CD14-positive monocyte (primary cell): ENCODE results near the gene AK9. TPM values are rescaled to one million over a fixed set of nuclear protein-coding genes. Genes with fewer than 3 reads are reported as not detected.

ENCODE experiments used
- DNase-seq, 3 donors: peaks; one replicate each; pipeline ENCODE4 v3.0.0-alpha.2; 2011 to 2022
- H2AFZ ChIP-seq: 2 replicates; pipeline ENCODE4 v1.6.0; 2012; ENCODE audit warnings: mild to moderate bottlenecking, low read depth, low read length, inconsistent platforms; ENCODE audit not compliant: insufficient read depth, poor library complexity, severe bottlenecking
- H3K27ac ChIP-seq, 2 donors: 1 replicate in 1 of 2; 2 replicates in 1 of 2; pipeline ENCODE4 v1.5.1; 2012 to 2013; ENCODE audit warnings: low read length in 2 of 2, control low read depth in 1 of 2, inconsistent platforms in 1 of 2, low read depth in 1 of 2, mild to moderate bottlenecking in 1 of 2
- H3K27me3 ChIP-seq, 2 donors: one replicate each; pipeline versions ENCODE4 v1.6.0 to v1.6.1; 2011 to 2013; ENCODE audit warnings: low read length in 2 of 2; ENCODE audit not compliant: control insufficient read depth in 2 of 2, insufficient read depth in 2 of 2
- H3K36me3 ChIP-seq, 2 donors: replicated peaks in 1 of 2; 1 replicate in 1 of 2; 2 replicates in 1 of 2; pipeline versions ENCODE4 v1.5.1 to v1.6.1; 2012 to 2013; ENCODE audit warnings: low read length in 2 of 2, control low read depth in 1 of 2, inconsistent platforms in 1 of 2, mild to moderate bottlenecking in 1 of 2; ENCODE audit not compliant: insufficient read depth in 2 of 2, control insufficient read depth in 1 of 2
- H3K4me1 ChIP-seq, 2 donors: 1 replicate in 1 of 2; 2 replicates in 1 of 2; pipeline versions ENCODE4 v1.5.1 to v1.6.1; 2012 to 2013; ENCODE audit warnings: low read length in 2 of 2, control low read depth in 1 of 2, inconsistent platforms in 1 of 2, mild to moderate bottlenecking in 1 of 2, moderate library complexity in 1 of 2; ENCODE audit not compliant: insufficient read depth in 2 of 2, control insufficient read depth in 1 of 2
- H3K4me2 ChIP-seq: replicated peaks from 2 replicates; pipeline ENCODE3; 2012; ENCODE audit warnings: low read length, moderate library complexity, mild to moderate bottlenecking; ENCODE audit not compliant: poor library complexity, severe bottlenecking; ENCODE audit errors: extremely low read depth
- H3K4me3 ChIP-seq, 3 experiments: fragments of 200-600 bp in 1 of 3; sonication (generic) in 1 of 3; replicated peaks in 1 of 3; 1 replicate in 2 of 3; 2 replicates in 1 of 3; pipeline ENCODE4 v1.5.1; 2011 to 2013; ENCODE audit warnings: low read length in 3 of 3, mild to moderate bottlenecking in 3 of 3, control low read depth in 2 of 3, low read depth in 2 of 3, inconsistent platforms in 1 of 3, moderate library complexity in 1 of 3
- H3K79me2 ChIP-seq: 2 replicates; pipeline ENCODE4 v1.6.0; 2012; ENCODE audit warnings: mild to moderate bottlenecking, control low read depth, inconsistent platforms, low read length, moderate library complexity; ENCODE audit not compliant: insufficient read depth
- H3K9ac ChIP-seq: 2 replicates; pipeline ENCODE4 v1.6.0; 2017; ENCODE audit warnings: low read length, mild to moderate bottlenecking; ENCODE audit not compliant: insufficient read depth, poor library complexity, severe bottlenecking
- H3K9me3 ChIP-seq, 2 donors: replicated peaks in 1 of 2; 1 replicate in 1 of 2; 2 replicates in 1 of 2; pipeline versions ENCODE4 v1.5.1 to v1.6.1; 2012 to 2013; ENCODE audit warnings: low read length in 2 of 2, control low read depth in 1 of 2; ENCODE audit not compliant: control insufficient read depth in 1 of 2, insufficient read depth in 1 of 2
- H4K20me1 ChIP-seq: 2 replicates; pipeline ENCODE4 v1.6.0; 2012; ENCODE audit warnings: mild to moderate bottlenecking, low read length, control low read depth, moderate library complexity; ENCODE audit not compliant: insufficient read depth
- H3K27ac Mint-ChIP-seq, 7 donors: one replicate each; pipeline ENCODE4 v1.8.0; 2020; ENCODE audit warnings: mild to moderate bottlenecking in 7 of 7, mixed read lengths in 7 of 7, moderate library complexity in 6 of 7, inconsistent platforms in 2 of 7
- H3K27me3 Mint-ChIP-seq, 3 donors: one replicate each; pipeline ENCODE4 v1.8.0; 2021 to 2022; ENCODE audit warnings: low read depth in 3 of 3, mild to moderate bottlenecking in 3 of 3, mixed read lengths in 3 of 3, moderate library complexity in 3 of 3, inconsistent platforms in 1 of 3
- H3K36me3 Mint-ChIP-seq, 2 donors: one replicate each; pipeline ENCODE4 v1.8.0; 2020; ENCODE audit warnings: mixed read lengths in 2 of 2, inconsistent platforms in 1 of 2, mild to moderate bottlenecking in 1 of 2
- H3K4me1 Mint-ChIP-seq: one replicate; pipeline ENCODE4 v1.8.0; 2020; ENCODE audit warnings: mild to moderate bottlenecking, mixed read lengths
- H3K4me3 Mint-ChIP-seq, 2 donors: one replicate each; pipeline ENCODE4 v1.8.0; 2020; ENCODE audit warnings: mild to moderate bottlenecking in 2 of 2, mixed read lengths in 2 of 2, moderate library complexity in 1 of 2
- H3K9me3 Mint-ChIP-seq, 7 donors: one replicate each; pipeline ENCODE4 v1.8.0; 2020 to 2022; ENCODE audit warnings: mixed read lengths in 7 of 7, mild to moderate bottlenecking in 6 of 7, moderate library complexity in 6 of 7, inconsistent platforms in 2 of 7
- CTCF ChIP-seq: fragments of 200-600 bp; IDR thresholded peaks from one replicate; pipeline ENCODE4 v1.8.0; 2022; ENCODE audit warnings: antibody characterized with exemption, mild to moderate bottlenecking
- WGBS: methylation state at CpG from one replicate; pipeline ENCODE4 v1.1.5; 2013; ENCODE audit warnings: missing lambda C conversion rate; ENCODE audit not compliant: insufficient coverage; 5-methylcytosine and 5-hydroxymethylcytosine counted together
- intact Hi-C, 2 donors: fragments of 100-400 bp; cut with micrococcal nuclease; formaldehyde crosslinking; loops; one replicate each; pipeline versions ENCODE4 v1.15.0 to v1.15.1; 2023
- polyA plus RNA-seq, 3 donors: library from polyadenylated mRNA; depleted of rRNA in 1 of 3; unstranded in 2 of 3; stranded (reverse) in 1 of 3; fragments of 300-500 nt in 2 of 3; fragments of >200 nt in 1 of 3; fragmentation: Illumina TruSeq in 2 of 3; gene quantifications; 1 replicate in 2 of 3; 2 replicates in 1 of 3; pipeline ENCODE4 v1.2.3, GENCODE V29; 2012 to 2021

AK9 gene
- polyA plus RNA-seq, 3 donors, result 2.6 to 3.1 (median 2.8) TPM

- Histone ChIP-seq H3K4me3 (no peak overlapping the region), H3K9ac (no peak overlapping the region), H3K36me3 (peaks cover 9 to 20% of the 10 kb centered on the region in 2 donors), H2AFZ (no peak overlapping the region), H4K20me1 (peaks cover 25% of the 10 kb centered on the region), H3K27me3 (no peaks in the 10 kb centered on the region), H3K4me2 (no peak overlapping the region), H3K27ac (no peak overlapping the region), H3K79me2 (peaks cover 90% of the 10 kb centered on the region), H3K4me1 (peaks cover 41 to 57% of the 10 kb centered on the region in 2 donors), H3K9me3 (no peaks in the 10 kb centered on the region)
- Mint-ChIP-seq H3K4me3 (no peak overlapping the region), H3K27me3 (no peaks in the 10 kb centered on the region), H3K4me1 (peaks cover 48% of the 10 kb centered on the region), H3K9me3 (peaks cover 0 to 2% (median 0%) of the 10 kb centered on the region in 7 donors), H3K27ac (no peak overlapping the region), H3K36me3 (peaks cover 11 to 35% of the 10 kb centered on the region in 2 donors)
- WGBS, result 60% methylated on average over 3 of the region's 4 CpGs
- TF ChIP-seq CTCF, result no peak
- DNase-seq, result no peak
- intact Hi-C loops, result loop anchor here in 1 of 2 donors (10.0 kb wide), 2 partner anchors 489 to 601 kb away; partner anchors contain the start of genes CDC40, CEP57L1 and SESN1
These were observed 4.5 kb upstream of the AK9 start for GRCh38 chr6:109695468-109695867.

- peaks cover 0 to 2% (median 0%) of the 10 kb centered on the region in 7 donors for H3K9me3 Mint-ChIP-seq
- peaks cover 12% of the 10 kb centered on the region for H4K20me1 ChIP-seq
- no peak overlapping the region for H2AFZ ChIP-seq
- peaks cover 66% of the 10 kb centered on the region for H3K79me2 ChIP-seq
- peaks cover 42 to 56% of the 10 kb centered on the region in 2 donors for H3K4me1 ChIP-seq
- H3K9ac ChIP-seq, result peak overlapping the region; percentile 6
- H3K4me3 ChIP-seq, result peak overlapping the region in 1 of 3 experiments; percentile 96
- H3K27me3 Mint-ChIP-seq, result peaks cover 0 to 4% (median 0%) of the 10 kb centered on the region in 3 donors
- peak overlapping the region; percentile 96 for H3K4me2 ChIP-seq
- peaks cover 54% of the 10 kb centered on the region for H3K4me1 Mint-ChIP-seq
- H3K27ac Mint-ChIP-seq, result peak overlapping the region; percentile 20 to 93 (median 72)
- H3K36me3 ChIP-seq, result peaks cover 9 to 14% of the 10 kb centered on the region in 2 donors
- intact Hi-C loops, result loop anchor here (5.0 to 10.0 kb wide), 3 partner anchors 79 to 598 kb away; partner anchors contain the start of genes CDC40 (in 1 of the 2), CEP57L1 (in 1 of the 2) and SESN1 (in 1 of the 2)
- H3K27ac ChIP-seq, result peak overlapping the region in 1 of 2 donors; percentile 96
- TF ChIP-seq CTCF, result no peak
- peak overlapping the region in 1 of 2 donors; percentile 62 for H3K4me3 Mint-ChIP-seq
- peaks cover 8 to 22% of the 10 kb centered on the region in 2 donors for H3K36me3 Mint-ChIP-seq
- H3K9me3 ChIP-seq, result no peaks in the 10 kb centered on the region
- no peaks in the 10 kb centered on the region for H3K27me3 ChIP-seq
- DNase-seq, result peak; percentile 29 to 59 (median 35)
These were observed 2.1 kb upstream of the AK9 start for GRCh38 chr6:109693111-109693510.
